MM.1S (cell line): ENCODE measurements around the gene ACACB.

Experiments
- CTCF ChIP-seq: fragments of 300-600 bp; sonication (generic); IDR thresholded peaks from 2 replicates; pipeline ENCODE4 v1.5.1; 2016; ENCODE audit warnings: antibody characterized with exemption, low read length, mixed read lengths
- EZH2 ChIP-seq: fragments of 300-600 bp; sonication (generic); optimal IDR thresholded peaks from 2 replicates; pipeline ENCODE3; 2017; ENCODE audit warnings: low read depth, mild to moderate bottlenecking, antibody characterized with exemption, low read length, mixed read lengths

GRCh38 chr12:109185441-109185840 lies 69.1 kb downstream of the ACACB start:
- TF ChIP-seq EZH2: no peak
- TF ChIP-seq CTCF: no peak
